ENCODE results near the gene ENOX1. TPM values are rescaled to one million over a fixed set of nuclear protein-coding genes. Genes with fewer than 3 reads are reported as not detected.

The ENOX1 gene
- total RNA-seq, 1 experiment from 2014 or later = 0.26 TPM

DNA sequence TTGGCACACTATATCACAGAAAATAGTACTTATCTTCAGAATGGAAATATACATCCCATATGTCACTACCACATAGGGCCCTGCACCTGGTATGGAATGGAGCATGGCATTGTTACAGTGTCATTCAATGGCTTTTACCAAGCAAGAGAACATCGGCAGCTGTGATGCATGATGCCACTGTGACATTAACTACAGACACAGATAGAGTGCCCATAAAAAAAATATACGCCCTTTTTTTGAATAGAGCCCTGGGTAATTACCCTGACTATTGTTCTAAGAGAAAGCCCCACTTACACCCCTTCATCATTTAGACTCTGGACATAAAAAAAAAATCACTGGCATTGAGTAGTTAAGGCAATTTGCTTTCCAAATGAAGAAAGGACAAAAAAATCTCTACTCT, 443.1 kb downstream of the ENOX1 start:
- no peak for DNase-seq (ENCODE audit: low spot score)
- Mint-ChIP-seq H3K4me1 (peaks cover 17% of the 10 kb centered on the region), H3K27ac (no peak overlapping the region), H3K36me3 (no peaks in the 10 kb centered on the region), H3K4me3 (no peak overlapping the region), H3K27me3 (ENCODE audit: low read depth) (no peaks in the 10 kb centered on the region), H3K9me3 (no peaks in the 10 kb centered on the region)
- ChIA-PET POLR2A (no interaction called here), CTCF (no interaction called here)
- no peak for ATAC-seq
- TF ChIP-seq, protein P1, sequence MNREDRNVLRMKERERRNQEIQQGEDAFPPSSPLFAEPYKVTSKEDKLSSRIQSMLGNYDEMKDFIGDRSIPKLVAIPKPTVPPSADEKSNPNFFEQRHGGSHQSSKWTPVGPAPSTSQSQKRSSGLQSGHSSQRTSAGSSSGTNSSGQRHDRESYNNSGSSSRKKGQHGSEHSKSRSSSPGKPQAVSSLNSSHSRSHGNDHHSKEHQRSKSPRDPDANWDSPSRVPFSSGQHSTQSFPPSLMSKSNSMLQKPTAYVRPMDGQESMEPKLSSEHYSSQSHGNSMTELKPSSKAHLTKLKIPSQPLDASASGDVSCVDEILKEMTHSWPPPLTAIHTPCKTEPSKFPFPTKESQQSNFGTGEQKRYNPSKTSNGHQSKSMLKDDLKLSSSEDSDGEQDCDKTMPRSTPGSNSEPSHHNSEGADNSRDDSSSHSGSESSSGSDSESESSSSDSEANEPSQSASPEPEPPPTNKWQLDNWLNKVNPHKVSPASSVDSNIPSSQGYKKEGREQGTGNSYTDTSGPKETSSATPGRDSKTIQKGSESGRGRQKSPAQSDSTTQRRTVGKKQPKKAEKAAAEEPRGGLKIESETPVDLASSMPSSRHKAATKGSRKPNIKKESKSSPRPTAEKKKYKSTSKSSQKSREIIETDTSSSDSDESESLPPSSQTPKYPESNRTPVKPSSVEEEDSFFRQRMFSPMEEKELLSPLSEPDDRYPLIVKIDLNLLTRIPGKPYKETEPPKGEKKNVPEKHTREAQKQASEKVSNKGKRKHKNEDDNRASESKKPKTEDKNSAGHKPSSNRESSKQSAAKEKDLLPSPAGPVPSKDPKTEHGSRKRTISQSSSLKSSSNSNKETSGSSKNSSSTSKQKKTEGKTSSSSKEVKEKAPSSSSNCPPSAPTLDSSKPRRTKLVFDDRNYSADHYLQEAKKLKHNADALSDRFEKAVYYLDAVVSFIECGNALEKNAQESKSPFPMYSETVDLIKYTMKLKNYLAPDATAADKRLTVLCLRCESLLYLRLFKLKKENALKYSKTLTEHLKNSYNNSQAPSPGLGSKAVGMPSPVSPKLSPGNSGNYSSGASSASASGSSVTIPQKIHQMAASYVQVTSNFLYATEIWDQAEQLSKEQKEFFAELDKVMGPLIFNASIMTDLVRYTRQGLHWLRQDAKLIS (CRISPR knock-in tag; IDR thresholded peaks at IDR 0.05; ENCODE audit: borderline replicate concordance) = no peak
- TF ChIP-seq, protein P2, sequence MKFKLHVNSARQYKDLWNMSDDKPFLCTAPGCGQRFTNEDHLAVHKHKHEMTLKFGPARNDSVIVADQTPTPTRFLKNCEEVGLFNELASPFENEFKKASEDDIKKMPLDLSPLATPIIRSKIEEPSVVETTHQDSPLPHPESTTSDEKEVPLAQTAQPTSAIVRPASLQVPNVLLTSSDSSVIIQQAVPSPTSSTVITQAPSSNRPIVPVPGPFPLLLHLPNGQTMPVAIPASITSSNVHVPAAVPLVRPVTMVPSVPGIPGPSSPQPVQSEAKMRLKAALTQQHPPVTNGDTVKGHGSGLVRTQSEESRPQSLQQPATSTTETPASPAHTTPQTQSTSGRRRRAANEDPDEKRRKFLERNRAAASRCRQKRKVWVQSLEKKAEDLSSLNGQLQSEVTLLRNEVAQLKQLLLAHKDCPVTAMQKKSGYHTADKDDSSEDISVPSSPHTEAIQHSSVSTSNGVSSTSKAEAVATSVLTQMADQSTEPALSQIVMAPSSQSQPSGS (CRISPR knock-in tag; IDR thresholded peaks at IDR 0.05; ENCODE audit: borderline replicate concordance, low read depth) = no peak
- TF ChIP-seq, protein P3, sequence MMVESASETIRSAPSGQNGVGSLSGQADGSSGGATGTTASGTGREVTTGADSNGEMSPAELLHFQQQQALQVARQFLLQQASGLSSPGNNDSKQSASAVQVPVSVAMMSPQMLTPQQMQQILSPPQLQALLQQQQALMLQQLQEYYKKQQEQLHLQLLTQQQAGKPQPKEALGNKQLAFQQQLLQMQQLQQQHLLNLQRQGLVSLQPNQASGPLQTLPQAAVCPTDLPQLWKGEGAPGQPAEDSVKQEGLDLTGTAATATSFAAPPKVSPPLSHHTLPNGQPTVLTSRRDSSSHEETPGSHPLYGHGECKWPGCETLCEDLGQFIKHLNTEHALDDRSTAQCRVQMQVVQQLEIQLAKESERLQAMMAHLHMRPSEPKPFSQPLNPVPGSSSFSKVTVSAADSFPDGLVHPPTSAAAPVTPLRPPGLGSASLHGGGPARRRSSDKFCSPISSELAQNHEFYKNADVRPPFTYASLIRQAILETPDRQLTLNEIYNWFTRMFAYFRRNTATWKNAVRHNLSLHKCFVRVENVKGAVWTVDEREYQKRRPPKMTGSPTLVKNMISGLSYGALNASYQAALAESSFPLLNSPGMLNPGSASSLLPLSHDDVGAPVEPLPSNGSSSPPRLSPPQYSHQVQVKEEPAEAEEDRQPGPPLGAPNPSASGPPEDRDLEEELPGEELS (CRISPR knock-in tag; IDR thresholded peaks at IDR 0.05) = no peak
- TF ChIP-seq, protein P4, sequence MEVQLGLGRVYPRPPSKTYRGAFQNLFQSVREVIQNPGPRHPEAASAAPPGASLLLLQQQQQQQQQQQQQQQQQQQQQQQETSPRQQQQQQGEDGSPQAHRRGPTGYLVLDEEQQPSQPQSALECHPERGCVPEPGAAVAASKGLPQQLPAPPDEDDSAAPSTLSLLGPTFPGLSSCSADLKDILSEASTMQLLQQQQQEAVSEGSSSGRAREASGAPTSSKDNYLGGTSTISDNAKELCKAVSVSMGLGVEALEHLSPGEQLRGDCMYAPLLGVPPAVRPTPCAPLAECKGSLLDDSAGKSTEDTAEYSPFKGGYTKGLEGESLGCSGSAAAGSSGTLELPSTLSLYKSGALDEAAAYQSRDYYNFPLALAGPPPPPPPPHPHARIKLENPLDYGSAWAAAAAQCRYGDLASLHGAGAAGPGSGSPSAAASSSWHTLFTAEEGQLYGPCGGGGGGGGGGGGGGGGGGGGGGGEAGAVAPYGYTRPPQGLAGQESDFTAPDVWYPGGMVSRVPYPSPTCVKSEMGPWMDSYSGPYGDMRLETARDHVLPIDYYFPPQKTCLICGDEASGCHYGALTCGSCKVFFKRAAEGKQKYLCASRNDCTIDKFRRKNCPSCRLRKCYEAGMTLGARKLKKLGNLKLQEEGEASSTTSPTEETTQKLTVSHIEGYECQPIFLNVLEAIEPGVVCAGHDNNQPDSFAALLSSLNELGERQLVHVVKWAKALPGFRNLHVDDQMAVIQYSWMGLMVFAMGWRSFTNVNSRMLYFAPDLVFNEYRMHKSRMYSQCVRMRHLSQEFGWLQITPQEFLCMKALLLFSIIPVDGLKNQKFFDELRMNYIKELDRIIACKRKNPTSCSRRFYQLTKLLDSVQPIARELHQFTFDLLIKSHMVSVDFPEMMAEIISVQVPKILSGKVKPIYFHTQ (CRISPR knock-in tag; IDR thresholded peaks at IDR 0.05) = no peak
- TF ChIP-seq, protein P5, sequence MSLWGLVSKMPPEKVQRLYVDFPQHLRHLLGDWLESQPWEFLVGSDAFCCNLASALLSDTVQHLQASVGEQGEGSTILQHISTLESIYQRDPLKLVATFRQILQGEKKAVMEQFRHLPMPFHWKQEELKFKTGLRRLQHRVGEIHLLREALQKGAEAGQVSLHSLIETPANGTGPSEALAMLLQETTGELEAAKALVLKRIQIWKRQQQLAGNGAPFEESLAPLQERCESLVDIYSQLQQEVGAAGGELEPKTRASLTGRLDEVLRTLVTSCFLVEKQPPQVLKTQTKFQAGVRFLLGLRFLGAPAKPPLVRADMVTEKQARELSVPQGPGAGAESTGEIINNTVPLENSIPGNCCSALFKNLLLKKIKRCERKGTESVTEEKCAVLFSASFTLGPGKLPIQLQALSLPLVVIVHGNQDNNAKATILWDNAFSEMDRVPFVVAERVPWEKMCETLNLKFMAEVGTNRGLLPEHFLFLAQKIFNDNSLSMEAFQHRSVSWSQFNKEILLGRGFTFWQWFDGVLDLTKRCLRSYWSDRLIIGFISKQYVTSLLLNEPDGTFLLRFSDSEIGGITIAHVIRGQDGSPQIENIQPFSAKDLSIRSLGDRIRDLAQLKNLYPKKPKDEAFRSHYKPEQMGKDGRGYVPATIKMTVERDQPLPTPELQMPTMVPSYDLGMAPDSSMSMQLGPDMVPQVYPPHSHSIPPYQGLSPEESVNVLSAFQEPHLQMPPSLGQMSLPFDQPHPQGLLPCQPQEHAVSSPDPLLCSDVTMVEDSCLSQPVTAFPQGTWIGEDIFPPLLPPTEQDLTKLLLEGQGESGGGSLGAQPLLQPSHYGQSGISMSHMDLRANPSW (CRISPR knock-in tag; conservative IDR thresholded peaks at IDR 0.05; ENCODE audit: low read depth) = no peak
- TF ChIP-seq SMAD3 (CRISPR knock-in tag; IDR thresholded peaks at IDR 0.05; ENCODE audit: borderline replicate concordance) = no peak
- TF ChIP-seq, protein P6, sequence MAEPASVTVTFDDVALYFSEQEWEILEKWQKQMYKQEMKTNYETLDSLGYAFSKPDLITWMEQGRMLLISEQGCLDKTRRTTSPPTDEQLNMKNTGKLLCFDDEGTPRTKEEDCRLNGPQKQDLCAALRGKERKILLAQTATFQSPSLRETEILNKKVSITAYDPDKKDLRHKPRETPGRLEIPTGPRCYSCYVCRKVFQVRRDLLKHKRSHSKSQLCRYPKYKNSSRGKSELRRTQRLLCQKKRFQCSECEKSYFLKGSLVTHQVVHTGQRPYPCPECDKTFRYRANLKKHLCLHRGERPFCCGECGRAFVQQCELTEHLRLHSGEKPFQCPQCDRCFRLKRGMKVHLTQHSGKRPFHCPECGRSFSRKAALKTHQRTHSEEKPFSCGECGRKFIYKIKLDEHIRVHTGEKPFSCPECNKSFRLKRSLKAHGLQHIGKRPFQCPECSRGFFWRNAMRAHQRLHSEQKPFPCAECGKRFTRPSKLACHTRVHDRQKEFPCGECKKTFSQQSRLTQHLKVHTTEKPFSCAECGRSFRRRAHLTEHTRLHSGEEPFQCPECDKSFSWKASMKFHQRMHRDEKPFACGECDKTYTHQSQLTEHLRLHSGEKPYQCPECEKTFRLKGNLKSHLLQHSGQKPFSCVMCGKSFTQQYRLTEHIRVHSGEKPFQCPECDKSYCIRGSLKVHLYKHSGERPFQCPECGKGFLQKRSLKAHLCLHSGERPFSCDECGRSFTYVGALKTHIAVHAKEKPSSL (CRISPR knock-in tag; conservative IDR thresholded peaks at IDR 0.05) = no peak
- TF ChIP-seq EMX1 (CRISPR knock-in tag; IDR thresholded peaks at IDR 0.05) = no peak
- TF ChIP-seq, protein P7, sequence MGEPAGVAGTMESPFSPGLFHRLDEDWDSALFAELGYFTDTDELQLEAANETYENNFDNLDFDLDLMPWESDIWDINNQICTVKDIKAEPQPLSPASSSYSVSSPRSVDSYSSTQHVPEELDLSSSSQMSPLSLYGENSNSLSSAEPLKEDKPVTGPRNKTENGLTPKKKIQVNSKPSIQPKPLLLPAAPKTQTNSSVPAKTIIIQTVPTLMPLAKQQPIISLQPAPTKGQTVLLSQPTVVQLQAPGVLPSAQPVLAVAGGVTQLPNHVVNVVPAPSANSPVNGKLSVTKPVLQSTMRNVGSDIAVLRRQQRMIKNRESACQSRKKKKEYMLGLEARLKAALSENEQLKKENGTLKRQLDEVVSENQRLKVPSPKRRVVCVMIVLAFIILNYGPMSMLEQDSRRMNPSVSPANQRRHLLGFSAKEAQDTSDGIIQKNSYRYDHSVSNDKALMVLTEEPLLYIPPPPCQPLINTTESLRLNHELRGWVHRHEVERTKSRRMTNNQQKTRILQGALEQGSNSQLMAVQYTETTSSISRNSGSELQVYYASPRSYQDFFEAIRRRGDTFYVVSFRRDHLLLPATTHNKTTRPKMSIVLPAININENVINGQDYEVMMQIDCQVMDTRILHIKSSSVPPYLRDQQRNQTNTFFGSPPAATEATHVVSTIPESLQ (CRISPR knock-in tag; IDR thresholded peaks at IDR 0.05) = no peak
- no peak for TF ChIP-seq ZNF416 (CRISPR knock-in tag; IDR thresholded peaks at IDR 0.05)
- TF ChIP-seq IRF2 (CRISPR knock-in tag; IDR thresholded peaks at IDR 0.05; ENCODE audit: borderline replicate concordance, low read depth) = no peak
- no peak for TF ChIP-seq ETV6 (CRISPR knock-in tag; IDR thresholded peaks at IDR 0.05)
- TF ChIP-seq, protein P8, sequence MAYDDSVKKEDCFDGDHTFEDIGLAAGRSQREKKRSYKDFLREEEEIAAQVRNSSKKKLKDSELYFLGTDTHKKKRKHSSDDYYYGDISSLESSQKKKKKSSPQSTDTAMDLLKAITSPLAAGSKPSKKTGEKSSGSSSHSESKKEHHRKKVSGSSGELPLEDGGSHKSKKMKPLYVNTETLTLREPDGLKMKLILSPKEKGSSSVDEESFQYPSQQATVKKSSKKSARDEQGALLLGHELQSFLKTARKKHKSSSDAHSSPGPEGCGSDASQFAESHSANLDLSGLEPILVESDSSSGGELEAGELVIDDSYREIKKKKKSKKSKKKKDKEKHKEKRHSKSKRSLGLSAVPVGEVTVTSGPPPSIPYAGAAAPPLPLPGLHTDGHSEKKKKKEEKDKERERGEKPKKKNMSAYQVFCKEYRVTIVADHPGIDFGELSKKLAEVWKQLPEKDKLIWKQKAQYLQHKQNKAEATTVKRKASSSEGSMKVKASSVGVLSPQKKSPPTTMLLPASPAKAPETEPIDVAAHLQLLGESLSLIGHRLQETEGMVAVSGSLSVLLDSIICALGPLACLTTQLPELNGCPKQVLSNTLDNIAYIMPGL (CRISPR knock-in tag; IDR thresholded peaks at IDR 0.05) = no peak
- TF ChIP-seq, protein P9, sequence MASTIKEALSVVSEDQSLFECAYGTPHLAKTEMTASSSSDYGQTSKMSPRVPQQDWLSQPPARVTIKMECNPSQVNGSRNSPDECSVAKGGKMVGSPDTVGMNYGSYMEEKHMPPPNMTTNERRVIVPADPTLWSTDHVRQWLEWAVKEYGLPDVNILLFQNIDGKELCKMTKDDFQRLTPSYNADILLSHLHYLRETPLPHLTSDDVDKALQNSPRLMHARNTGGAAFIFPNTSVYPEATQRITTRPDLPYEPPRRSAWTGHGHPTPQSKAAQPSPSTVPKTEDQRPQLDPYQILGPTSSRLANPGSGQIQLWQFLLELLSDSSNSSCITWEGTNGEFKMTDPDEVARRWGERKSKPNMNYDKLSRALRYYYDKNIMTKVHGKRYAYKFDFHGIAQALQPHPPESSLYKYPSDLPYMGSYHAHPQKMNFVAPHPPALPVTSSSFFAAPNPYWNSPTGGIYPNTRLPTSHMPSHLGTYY (CRISPR knock-in tag; IDR thresholded peaks at IDR 0.05) = no peak
- TF ChIP-seq RELA (CRISPR knock-in tag; IDR thresholded peaks at IDR 0.05; ENCODE audit: borderline replicate concordance) = no peak
- no peak for TF ChIP-seq CBFB (CRISPR knock-in tag; IDR thresholded peaks at IDR 0.05; ENCODE audit: low read depth)
- no peak for TF ChIP-seq NFYB (CRISPR knock-in tag; conservative IDR thresholded peaks at IDR 0.05; ENCODE audit: low read depth)
